HFFc6 (cell line): ENCODE measurements around the gene P2RY11. TPM values are rescaled to one million over a fixed set of nuclear protein-coding genes. Genes with fewer than 3 reads are reported as not detected.

ENCODE experiments used
- DNase-seq: peaks from one replicate; pipeline ENCODE4 v3.0.0-alpha.2; 2018
- H3K27ac Mint-ChIP-seq: 2 replicates; pipeline ENCODE4 v1.8.0; 2020; ENCODE audit warnings: mild to moderate bottlenecking, mixed read lengths
- H3K27me3 Mint-ChIP-seq: 2 replicates; pipeline ENCODE4 v1.8.0; 2021; ENCODE audit warnings: mild to moderate bottlenecking, moderate library complexity, mixed read lengths; ENCODE audit not compliant: insufficient read depth
- H3K36me3 Mint-ChIP-seq: 2 replicates; pipeline ENCODE4 v1.8.0; 2021; ENCODE audit warnings: low read depth, mixed read lengths
- H3K4me1 Mint-ChIP-seq: 2 replicates; pipeline ENCODE4 v1.8.0; 2020; ENCODE audit warnings: low read depth, mixed read lengths
- H3K4me3 Mint-ChIP-seq: 2 replicates; pipeline ENCODE4 v1.8.0; 2020; ENCODE audit warnings: mild to moderate bottlenecking, moderate library complexity, mixed read lengths
- H3K9me3 Mint-ChIP-seq: 2 replicates; pipeline ENCODE4 v1.8.0; 2020; ENCODE audit warnings: mild to moderate bottlenecking, mixed read lengths
- total RNA-seq, 6 experiments: library from RNA; stranded (reverse); fragmentation: NEBNext Ultra II Directional; extraction: Animal tissue kit (Norgen Biotek cat#: 25700); gene quantifications; 2 replicates in 1 of 6; 3 replicates in 5 of 6; pipeline ENCODE4 v1.2.3, GENCODE V29; 2021
- TF ChIP-seq, protein P1 (sequence below): fragments of 200-600 bp; sonication (generic); IDR thresholded peaks from 2 replicates; pipeline ENCODE4 v1.5.0; 2021; ENCODE audit warnings: antibody characterized with exemption, mild to moderate bottlenecking

Gene P2RY11
- total RNA-seq, 6 experiments from 2014 or later, result 4.5 to 9.9 (median 5.4) TPM

DNA sequence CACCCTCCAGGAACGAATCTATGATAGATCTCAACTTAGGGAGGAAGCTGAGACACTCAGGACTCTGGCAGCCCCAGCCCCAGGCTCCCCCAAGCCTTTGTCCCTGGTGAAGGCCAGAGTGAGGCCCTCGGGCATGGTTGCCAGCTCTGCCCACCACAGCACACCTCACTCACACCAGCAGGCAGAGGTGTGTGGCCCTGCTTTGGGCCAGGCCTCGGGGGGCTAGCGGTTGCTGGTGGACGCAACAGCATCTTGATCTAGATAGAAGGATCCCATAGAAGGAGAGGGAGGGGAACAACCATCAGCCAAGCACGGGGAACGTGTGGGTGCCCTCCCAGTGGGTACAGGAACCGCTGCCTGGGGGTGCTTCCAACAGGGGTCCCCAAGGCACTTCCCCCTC, 46.6 kb downstream of the P2RY11 start:
- no peaks in the 10 kb centered on the region for H3K4me1 Mint-ChIP-seq
- TF ChIP-seq, protein P1, sequence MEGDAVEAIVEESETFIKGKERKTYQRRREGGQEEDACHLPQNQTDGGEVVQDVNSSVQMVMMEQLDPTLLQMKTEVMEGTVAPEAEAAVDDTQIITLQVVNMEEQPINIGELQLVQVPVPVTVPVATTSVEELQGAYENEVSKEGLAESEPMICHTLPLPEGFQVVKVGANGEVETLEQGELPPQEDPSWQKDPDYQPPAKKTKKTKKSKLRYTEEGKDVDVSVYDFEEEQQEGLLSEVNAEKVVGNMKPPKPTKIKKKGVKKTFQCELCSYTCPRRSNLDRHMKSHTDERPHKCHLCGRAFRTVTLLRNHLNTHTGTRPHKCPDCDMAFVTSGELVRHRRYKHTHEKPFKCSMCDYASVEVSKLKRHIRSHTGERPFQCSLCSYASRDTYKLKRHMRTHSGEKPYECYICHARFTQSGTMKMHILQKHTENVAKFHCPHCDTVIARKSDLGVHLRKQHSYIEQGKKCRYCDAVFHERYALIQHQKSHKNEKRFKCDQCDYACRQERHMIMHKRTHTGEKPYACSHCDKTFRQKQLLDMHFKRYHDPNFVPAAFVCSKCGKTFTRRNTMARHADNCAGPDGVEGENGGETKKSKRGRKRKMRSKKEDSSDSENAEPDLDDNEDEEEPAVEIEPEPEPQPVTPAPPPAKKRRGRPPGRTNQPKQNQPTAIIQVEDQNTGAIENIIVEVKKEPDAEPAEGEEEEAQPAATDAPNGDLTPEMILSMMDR, result no peak
- H3K27me3 Mint-ChIP-seq, result no peaks in the 10 kb centered on the region; the same call in 1 of the 2 replicates

DNA sequence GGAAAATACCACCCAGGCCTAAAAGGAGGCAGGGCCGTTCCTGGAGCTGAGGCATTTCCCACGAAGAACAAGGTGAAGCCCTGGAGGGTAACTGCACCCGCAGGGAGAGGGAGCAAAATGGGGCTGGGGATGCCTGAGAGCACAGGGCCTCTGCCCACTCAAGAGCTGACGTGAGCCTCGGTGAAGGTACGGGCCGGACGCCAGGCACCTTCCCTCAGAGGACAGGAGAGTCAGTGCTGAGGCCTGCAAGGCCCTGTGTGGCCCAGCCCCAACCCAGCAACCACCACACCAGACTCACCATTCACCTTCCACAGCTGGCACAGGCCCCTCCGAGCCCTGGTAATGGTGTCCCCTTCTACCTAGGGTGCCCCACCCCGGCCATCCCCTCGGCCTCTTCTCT, 47.0 kb downstream of the P2RY11 start:
- TF ChIP-seq, protein P1, result no peak
- Mint-ChIP-seq H3K4me1 (no peaks in the 10 kb centered on the region), H3K27ac (no peak overlapping the region), H3K27me3 (no peaks in the 10 kb centered on the region; the same call in 1 of the 2 replicates), H3K36me3 (peaks cover 51% of the 10 kb centered on the region), H3K4me3 (no peak overlapping the region), H3K9me3 (no peaks in the 10 kb centered on the region)
- no peak for DNase-seq

More for the DNA sequence above, 46.6 kb downstream of the P2RY11 start:
- no peak overlapping the region for H3K27ac Mint-ChIP-seq
- no peak for DNase-seq
- H3K36me3 Mint-ChIP-seq, result peaks cover 49% of the 10 kb centered on the region
- no peaks in the 10 kb centered on the region for H3K9me3 Mint-ChIP-seq
- H3K4me3 Mint-ChIP-seq, result no peak overlapping the region

DNA sequence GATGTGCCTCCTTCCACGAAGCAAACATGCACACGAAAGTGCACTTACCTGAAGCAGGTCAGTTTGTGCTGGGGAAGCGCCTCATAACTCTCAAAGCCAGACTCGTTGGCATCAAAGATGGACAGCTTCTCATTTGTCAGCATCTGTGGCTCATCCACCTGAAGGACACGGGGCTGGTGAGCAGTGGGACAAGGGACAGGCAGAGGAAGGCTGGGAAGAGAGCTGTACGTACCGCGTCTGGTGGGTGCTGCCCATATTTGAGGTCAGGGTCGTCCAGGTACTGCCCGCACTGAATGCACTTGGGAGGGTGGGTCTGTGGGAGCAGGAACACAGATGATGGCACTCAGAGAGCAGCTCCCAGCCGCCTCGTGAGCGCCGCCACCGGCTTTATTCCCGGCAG, 48.1 kb downstream of the P2RY11 start:
- H3K36me3 Mint-ChIP-seq, result peaks cover 49% of the 10 kb centered on the region
- no peaks in the 10 kb centered on the region for H3K9me3 Mint-ChIP-seq
- no peaks in the 10 kb centered on the region for H3K4me1 Mint-ChIP-seq
- no peak overlapping the region for H3K27ac Mint-ChIP-seq
- TF ChIP-seq, protein P1, result no peak
- no peaks in the 10 kb centered on the region; the same call in 1 of the 2 replicates for H3K27me3 Mint-ChIP-seq
- DNase-seq, result no peak
- no peak overlapping the region for H3K4me3 Mint-ChIP-seq

DNA sequence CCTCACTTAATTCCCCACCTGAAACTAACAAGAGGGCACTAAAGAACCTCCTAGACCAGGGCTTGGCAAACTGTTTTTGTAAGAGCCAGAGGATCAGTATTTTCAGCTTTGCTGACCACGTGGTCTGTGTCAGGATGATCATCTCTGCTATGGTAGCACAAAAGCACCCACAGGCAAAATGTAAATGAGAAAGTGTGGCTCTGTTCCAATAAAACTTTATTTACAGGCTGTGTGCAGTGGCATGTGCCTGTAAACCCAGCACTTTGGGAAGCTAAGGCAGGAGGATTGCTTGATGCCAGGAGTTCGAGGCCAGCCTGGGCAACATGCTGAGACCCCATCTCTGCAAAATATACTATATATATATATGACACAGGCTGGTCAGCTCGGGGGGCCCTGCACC, 52.0 kb downstream of the P2RY11 start:
- no peak overlapping the region for H3K27ac Mint-ChIP-seq
- TF ChIP-seq, protein P1, result no peak
- H3K4me3 Mint-ChIP-seq, result no peak overlapping the region
- no peak for DNase-seq
- H3K36me3 Mint-ChIP-seq, result peaks cover 49% of the 10 kb centered on the region; the same call in 1 of the 2 replicates
- no peaks in the 10 kb centered on the region; the same call in 1 of the 2 replicates for H3K27me3 Mint-ChIP-seq
- no peaks in the 10 kb centered on the region for H3K9me3 Mint-ChIP-seq
- no peaks in the 10 kb centered on the region for H3K4me1 Mint-ChIP-seq

Other genes with a start within 250 kb of the P2RY11 start
- 1 to 10 TPM; 1.9 to 7.0 (median 6.3) TPM for gene OLFM2, start 175.2 kb upstream of the P2RY11 start, total RNA-seq
- 1 to 10 TPM; 1.3 to 3.7 (median 1.4) TPM for gene COL5A3, start 101.2 kb upstream of the P2RY11 start, total RNA-seq
- not detected for gene RDH8, start 98.2 kb upstream of the P2RY11 start, total RNA-seq
- 10 to 100 TPM; 16.9 to 26.2 (median 21.1) TPM for gene SHFL, start 25.4 kb upstream of the P2RY11 start, total RNA-seq
- under 1 TPM in 2 of 6 experiments, not detected in 4; 0.09 to 0.15 TPM for gene ANGPTL6, start 9.0 kb upstream of the P2RY11 start, total RNA-seq
- gene PPAN, start 5.3 kb upstream of the P2RY11 start, total RNA-seq, result 10 to 100 TPM; 36.4 to 42.2 (median 41.0) TPM
- 100 to 1,000 TPM; 261 to 303 (median 279) TPM for gene EIF3G, start 8.2 kb downstream of the P2RY11 start, total RNA-seq
- gene DNMT1, start 83.3 kb downstream of the P2RY11 start, total RNA-seq, result 100 to 1,000 TPM in 5 of 6 experiments, 10 to 100 TPM in 1; 74.5 to 135 (median 125) TPM
- gene S1PR2, start 119.6 kb downstream of the P2RY11 start, total RNA-seq, result 10 to 100 TPM; 16.8 to 22.0 (median 20.5) TPM
- gene MRPL4, start 140.5 kb downstream of the P2RY11 start, total RNA-seq, result 10 to 100 TPM; 69.5 to 83.0 (median 72.0) TPM
- gene ICAM1, start 159.4 kb downstream of the P2RY11 start, total RNA-seq, result 10 to 100 TPM in 1 of 6 experiments, 1 to 10 TPM in 5; 5.0 to 10.1 (median 8.5) TPM
- gene ICAM4, start 175.3 kb downstream of the P2RY11 start, total RNA-seq, result 1 to 10 TPM in 1 of 6 experiments, under 1 TPM in 5; 0.19 to 1.0 (median 0.74) TPM
- gene ICAM5, start 178.3 kb downstream of the P2RY11 start, total RNA-seq, result 10 to 100 TPM; 14.0 to 38.4 (median 14.4) TPM
- gene ZGLP1, start 198.1 kb downstream of the P2RY11 start, total RNA-seq, result 1 to 10 TPM in 5 of 6 experiments, under 1 TPM in 1; 1.00 to 2.7 (median 2.1) TPM
- 10 to 100 TPM; 33.9 to 47.3 (median 38.5) TPM for gene FDX2, start 204.3 kb downstream of the P2RY11 start, total RNA-seq
- 10 to 100 TPM; 52.1 to 58.3 (median 55.6) TPM for gene RAVER1, start 221.8 kb downstream of the P2RY11 start, total RNA-seq
- gene ICAM3, start 227.9 kb downstream of the P2RY11 start, total RNA-seq, result 10 to 100 TPM; 14.7 to 17.7 (median 16.8) TPM